ENCODE results near the gene KRT6C.
"Not testable (repeated sequence)": the region's sequence is repeated elsewhere in the genome, so short reads cannot be mapped to it uniquely, and the experiment has no call there.

KRT6C gene

DNA sequence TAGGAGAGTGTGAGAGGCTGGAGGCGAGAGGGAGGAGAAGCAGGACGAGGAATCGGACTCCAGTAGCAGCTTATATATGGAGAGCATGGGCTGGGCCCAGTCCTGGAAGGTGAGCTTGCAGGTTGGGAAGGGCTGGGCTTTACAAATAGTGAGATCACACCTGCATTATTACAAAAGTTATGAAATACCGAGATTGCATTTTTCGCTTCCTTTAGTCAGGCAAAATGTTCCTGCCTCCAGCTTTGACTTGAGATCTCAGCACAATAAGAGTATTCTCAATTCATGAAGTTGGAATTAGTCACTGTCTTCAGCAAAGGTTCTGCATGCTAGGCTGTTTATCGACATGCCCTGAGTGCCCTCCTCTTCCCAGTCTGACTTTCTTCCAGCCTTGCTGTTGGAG is 21.5 kb downstream of the KRT6C start, which contains the start of gene KRT6B:
KRT6B (minus strand) TSS at position 46 of the 400 bp plus-strand sequence. CDS start 68 bp downstream, outside the sequence.
- Histone ChIP-seq H3K9me2 (replicated peaks; ENCODE audit: insufficient read depth, low read length) (no peaks in the 10 kb centered on the region), H3K36me3 (ENCODE audit: low read length) (no peaks in the 10 kb centered on the region), H3K79me2 (ENCODE audit: insufficient read depth, low read length) (no peaks in the 10 kb centered on the region), H3K9ac (ENCODE audit: low read length) (no peak within 1 kb of the TSS), H3K4me2 (ENCODE audit: low read depth, low read length, poor library complexity, severe bottlenecking) (no peak within 1 kb of the TSS), H2AFZ (ENCODE audit: low read depth, low read length, severe bottlenecking) (no peak within 1 kb of the TSS), H3K27me3 (ENCODE audit: low read length) (no peaks in the 10 kb centered on the region), H4K20me1 (ENCODE audit: low read depth, low read length) (no peaks in the 10 kb centered on the region), H3K9me3 (ENCODE audit: insufficient read depth, low read length) (no peaks in the 10 kb centered on the region), H3F3A (ENCODE audit: insufficient read depth) (no peaks in the 10 kb centered on the region), H3K4me3 (ENCODE audit: insufficient read depth, low read length, poor library complexity, severe bottlenecking) (no peak within 1 kb of the TSS), H3K27ac (ENCODE audit: low read depth, low read length) (no peak within 1 kb of the TSS)
- TF ChIP-seq EZH2phosphoT487 (conservative IDR thresholded peaks at IDR 0.05; ENCODE audit: low read length) (no peak), CTCF (IDR thresholded peaks at IDR 0.05; ENCODE audit: insufficient read depth, low read length, poor library complexity, severe bottlenecking) (no peak)

DNA sequence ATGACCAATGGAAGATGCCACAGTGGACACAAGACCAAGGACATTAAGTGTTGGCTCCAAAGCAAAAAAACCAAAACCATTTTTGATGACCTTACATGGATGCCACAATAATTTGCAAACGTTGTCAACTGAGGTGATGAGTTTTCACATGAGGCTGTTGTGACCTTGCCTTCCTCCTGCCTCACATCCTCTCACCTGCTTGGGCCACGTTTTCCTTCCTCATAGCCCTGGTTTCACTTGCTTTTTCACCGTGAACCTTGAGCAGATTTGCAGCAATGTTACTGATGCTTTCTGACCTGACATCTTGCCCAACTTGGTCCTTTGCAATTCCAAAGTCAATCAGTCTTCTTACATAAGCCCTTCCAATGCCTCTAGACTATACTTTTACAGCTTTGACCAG is 25.4 kb downstream of the KRT6C start:
- H2AFZ ChIP-seq (ENCODE audit: low read depth, low read length, severe bottlenecking), result no peak overlapping the region
- no peaks in the 10 kb centered on the region for H3F3A ChIP-seq (ENCODE audit: insufficient read depth)
- no peaks in the 10 kb centered on the region for H3K9me2 ChIP-seq (replicated peaks; ENCODE audit: insufficient read depth, low read length)
- no peak overlapping the region for H3K4me2 ChIP-seq (ENCODE audit: low read depth, low read length, poor library complexity, severe bottlenecking)
- no peaks in the 10 kb centered on the region for H3K27me3 ChIP-seq (ENCODE audit: low read length)
- H3K9ac ChIP-seq (ENCODE audit: low read length), result no peak overlapping the region
- H4K20me1 ChIP-seq (ENCODE audit: low read depth, low read length), result no peaks in the 10 kb centered on the region
- TF ChIP-seq CTCF (IDR thresholded peaks at IDR 0.05; ENCODE audit: insufficient read depth, low read length, poor library complexity, severe bottlenecking) (no peak), EZH2phosphoT487 (conservative IDR thresholded peaks at IDR 0.05; ENCODE audit: low read length) (no peak)
- H3K4me3 ChIP-seq (ENCODE audit: insufficient read depth, low read length, poor library complexity, severe bottlenecking), result no peak overlapping the region
- no peaks in the 10 kb centered on the region for H3K9me3 ChIP-seq (ENCODE audit: insufficient read depth, low read length)
- H3K27ac ChIP-seq (ENCODE audit: low read depth, low read length), result no peak overlapping the region
- no peaks in the 10 kb centered on the region for H3K36me3 ChIP-seq (ENCODE audit: low read length)
- no peaks in the 10 kb centered on the region for H3K79me2 ChIP-seq (ENCODE audit: insufficient read depth, low read length)

GRCh38 chr12:52447196-52447595 is 26.4 kb downstream of the KRT6C start:
- H3K79me2 ChIP-seq (ENCODE audit: insufficient read depth, low read length); H2AFZ ChIP-seq (ENCODE audit: low read depth, low read length, severe bottlenecking); H3K9me2 ChIP-seq (replicated peaks; ENCODE audit: insufficient read depth, low read length); H3K9me3 ChIP-seq (ENCODE audit: insufficient read depth, low read length); H3K9ac ChIP-seq (ENCODE audit: low read length); H3K4me2 ChIP-seq (ENCODE audit: low read depth, low read length, poor library complexity, severe bottlenecking); H3K27ac ChIP-seq (ENCODE audit: low read depth, low read length); H3F3A ChIP-seq (ENCODE audit: insufficient read depth); H4K20me1 ChIP-seq (ENCODE audit: low read depth, low read length); H3K27me3 ChIP-seq (ENCODE audit: low read length); H3K4me3 ChIP-seq (ENCODE audit: insufficient read depth, low read length, poor library complexity, severe bottlenecking); H3K36me3 ChIP-seq (ENCODE audit: low read length): not testable (repeated sequence)

DNA sequence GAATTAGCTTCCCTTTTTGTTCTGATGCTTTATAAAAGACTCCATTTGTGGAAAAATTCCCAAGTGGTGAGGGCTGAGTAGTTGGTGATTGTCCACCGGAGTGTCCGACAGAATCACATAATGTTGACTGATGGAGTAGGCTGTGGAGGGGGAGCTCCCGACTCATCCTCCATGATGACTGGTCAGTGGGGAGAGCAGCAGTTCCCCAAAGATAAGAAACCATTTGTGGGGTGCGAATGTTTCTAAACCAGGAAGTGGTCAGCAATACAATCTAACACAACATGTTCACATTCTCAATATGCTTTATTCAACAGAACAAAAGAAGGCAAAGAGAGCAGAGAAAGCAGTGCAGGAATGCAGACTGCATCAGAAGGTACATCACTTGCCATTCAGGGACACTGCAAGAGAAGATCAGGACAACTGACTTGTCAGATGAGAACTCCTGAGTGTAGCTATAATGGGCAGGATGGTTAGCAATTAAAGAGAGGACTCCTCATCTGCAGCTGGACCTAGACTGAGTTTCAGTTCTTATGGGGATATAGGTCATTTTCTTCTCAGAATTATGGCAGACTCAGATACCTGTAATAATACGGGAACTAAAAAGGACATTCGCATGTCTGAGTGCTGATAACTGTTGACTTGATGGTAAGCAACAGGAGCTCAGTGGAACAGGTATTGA is 27.1 kb downstream of the KRT6C start:
- no peak overlapping the region for H3K9ac ChIP-seq (ENCODE audit: low read length)
- H3K9me3 ChIP-seq (ENCODE audit: insufficient read depth, low read length), result no peaks in the 10 kb centered on the region
- H3K79me2 ChIP-seq (ENCODE audit: insufficient read depth, low read length), result no peaks in the 10 kb centered on the region
- H2AFZ ChIP-seq (ENCODE audit: low read depth, low read length, severe bottlenecking), result no peak overlapping the region
- H3K27ac ChIP-seq (ENCODE audit: low read depth, low read length), result no peak overlapping the region
- H3K4me2 ChIP-seq (ENCODE audit: low read depth, low read length, poor library complexity, severe bottlenecking), result no peak overlapping the region
- H3K27me3 ChIP-seq (ENCODE audit: low read length), result no peaks in the 10 kb centered on the region
- no peaks in the 10 kb centered on the region for H3K36me3 ChIP-seq (ENCODE audit: low read length)
- TF ChIP-seq CTCF (IDR thresholded peaks at IDR 0.05; ENCODE audit: insufficient read depth, low read length, poor library complexity, severe bottlenecking) (no peak), EZH2phosphoT487 (conservative IDR thresholded peaks at IDR 0.05; ENCODE audit: low read length) (no peak)
- H3K4me3 ChIP-seq (ENCODE audit: insufficient read depth, low read length, poor library complexity, severe bottlenecking), result no peak overlapping the region
- no peaks in the 10 kb centered on the region for H4K20me1 ChIP-seq (ENCODE audit: low read depth, low read length)
- no peaks in the 10 kb centered on the region for H3F3A ChIP-seq (ENCODE audit: insufficient read depth)
- H3K9me2 ChIP-seq (replicated peaks; ENCODE audit: insufficient read depth, low read length), result no peaks in the 10 kb centered on the region
